PC-3 (cell line): ENCODE data around the gene PPP1R9B. TPM values are rescaled to one million over a fixed set of nuclear protein-coding genes. Genes with fewer than 3 reads are reported as not detected.

Source experiments
- ATAC-seq: fragments of 200-7000 bp; cut with Tn5 transposase; 2 replicates; pipeline ENCODE4 v1.9.1; 2020; ENCODE audit warnings: mild to moderate bottlenecking, moderate library complexity
- BruUV-seq: library from RNA; stranded (reverse); fragments of 400-500 nt; replicated peaks from 2 replicates; lab custom pipeline; 2021; lab: Mats Ljungman, UMichigan
- CTCF ChIA-PET: fragments of 300-600 bp; sonication (Branson Sonifier 250); formaldehyde crosslinking; loops from one replicate; lab custom pipeline; 2022; ENCODE audit warnings: antibody characterized with exemption; lab: Charles Lee
- POLR2A ChIA-PET: fragments of 300-600 bp; sonication (Branson Sonifier 250); formaldehyde crosslinking; loops from one replicate; lab custom pipeline; 2022; ENCODE audit warnings: antibody characterized with exemption; ENCODE audit not compliant: unreplicated experiment; lab: Charles Lee
- DNase-seq: peaks from one replicate; pipeline ENCODE4 v3.0.0-alpha.2; 2015
- H2AFZ ChIP-seq: fragments of 300-600 bp; sonication (generic); 2 replicates; pipeline ENCODE4 v1.6.0; 2016; ENCODE audit warnings: antibody characterized with exemption, low read length
- H3F3A ChIP-seq: fragments of 300-600 bp; sonication (generic); one replicate; pipeline ENCODE4 v1.6.0; 2017; ENCODE audit warnings: antibody characterized with exemption, low read length, control low read depth, mild to moderate bottlenecking; ENCODE audit not compliant: unreplicated experiment
- H3K27ac ChIP-seq: fragments of 300-600 bp; sonication (generic); 2 replicates; pipeline ENCODE4 v1.5.1; 2016; ENCODE audit warnings: mild to moderate bottlenecking, low read length
- H3K27me3 ChIP-seq: fragments of 300-600 bp; sonication (generic); 2 replicates; pipeline ENCODE4 v1.6.1; 2016; ENCODE audit warnings: low read length, mixed read lengths
- H3K36me3 ChIP-seq: fragments of 300-600 bp; sonication (generic); 2 replicates; pipeline ENCODE4 v1.6.1; 2016; ENCODE audit warnings: low read depth, mixed run types, low read length, mixed read lengths
- H3K4me1 ChIP-seq: fragments of 300-600 bp; sonication (generic); 2 replicates; pipeline ENCODE4 v1.5.1; 2016; ENCODE audit warnings: low read length; ENCODE audit not compliant: insufficient read depth
- H3K4me2 ChIP-seq: fragments of 300-600 bp; sonication (generic); 2 replicates; pipeline ENCODE4 v1.6.0; 2016; ENCODE audit warnings: low read length
- H3K4me3 ChIP-seq: fragments of 300-600 bp; sonication (generic); 2 replicates; pipeline ENCODE4 v1.5.1; 2016; ENCODE audit warnings: mild to moderate bottlenecking, low read length, mixed read lengths
- H3K79me2 ChIP-seq: fragments of 300-600 bp; sonication (generic); 2 replicates; pipeline ENCODE4 v1.6.1; 2017; ENCODE audit warnings: low read length, mixed read lengths
- H3K9ac ChIP-seq: fragments of 300-600 bp; sonication (generic); 2 replicates; pipeline ENCODE4 v1.6.0; 2016; ENCODE audit warnings: mild to moderate bottlenecking, low read length
- H3K9me2 ChIP-seq: fragments of 300-600 bp; sonication (generic); replicated peaks from 2 replicates; pipeline ENCODE4 v1.6.1; 2016; ENCODE audit warnings: mixed run types, low read length, mixed read lengths
- H3K9me3 ChIP-seq: fragments of 300-600 bp; sonication (generic); 2 replicates; pipeline ENCODE4 v1.6.1; 2016; ENCODE audit warnings: low read length, mixed read lengths
- H4K20me1 ChIP-seq: fragments of 300-600 bp; sonication (generic); 2 replicates; pipeline ENCODE4 v1.6.1; 2016; ENCODE audit warnings: low read length, mixed read lengths
- EZH2 ChIP-seq: fragments of 300-600 bp; sonication (generic); IDR thresholded peaks from one replicate; pipeline ENCODE4 v1.6.1; 2017; ENCODE audit warnings: antibody characterized with exemption, mild to moderate bottlenecking, low read length; ENCODE audit not compliant: unreplicated experiment
- EZH2phosphoT487 ChIP-seq: fragments of 300-600 bp; sonication (generic); IDR thresholded peaks from 2 replicates; pipeline ENCODE4 v1.6.1; 2018; ENCODE audit warnings: mild to moderate bottlenecking, antibody characterized with exemption, low read length, borderline replicate concordance
- intact Hi-C: fragments of 100-400 bp; cut with micrococcal nuclease; formaldehyde crosslinking; loops from 2 replicates; pipeline ENCODE4 v1.9.0; 2023
- total RNA-seq: library from RNA; depleted of rRNA; stranded (reverse); fragments of >200 nt; gene quantifications from 2 replicates; pipeline ENCODE4 v1.2.3, GENCODE V29; 2014
- TF ChIP-seq, protein P1 (sequence below): fragments of 300-600 bp; sonication (generic); conservative IDR thresholded peaks from 2 replicates; pipeline ENCODE4 v1.5.1; 2017; ENCODE audit warnings: antibody characterized with exemption, low read depth, mild to moderate bottlenecking, low read length

The PPP1R9B gene
- total RNA-seq, 1 experiment from 2014 or later = 67.7 TPM

- Histone ChIP-seq H4K20me1 (no peaks in the 10 kb centered on the region), H3K9me3 (no peaks in the 10 kb centered on the region), H3K9ac (no peak overlapping the region), H3K27me3 (no peaks in the 10 kb centered on the region), H3K4me2 (no peak overlapping the region), H2AFZ (no peak overlapping the region), H3K4me1 (no peaks in the 10 kb centered on the region), H3K9me2 (no peaks in the 10 kb centered on the region), H3K36me3 (peaks cover 12% of the 10 kb centered on the region; the same call in 1 of the 2 replicates), H3K4me3 (no peak overlapping the region), H3K27ac (no peak overlapping the region), H3F3A (no peaks in the 10 kb centered on the region), H3K79me2 (no peaks in the 10 kb centered on the region)
- DNase-seq = no peak
- intact Hi-C loops = no loop called here
- TF ChIP-seq EZH2phosphoT487 = no peak
- TF ChIP-seq, protein P1, sequence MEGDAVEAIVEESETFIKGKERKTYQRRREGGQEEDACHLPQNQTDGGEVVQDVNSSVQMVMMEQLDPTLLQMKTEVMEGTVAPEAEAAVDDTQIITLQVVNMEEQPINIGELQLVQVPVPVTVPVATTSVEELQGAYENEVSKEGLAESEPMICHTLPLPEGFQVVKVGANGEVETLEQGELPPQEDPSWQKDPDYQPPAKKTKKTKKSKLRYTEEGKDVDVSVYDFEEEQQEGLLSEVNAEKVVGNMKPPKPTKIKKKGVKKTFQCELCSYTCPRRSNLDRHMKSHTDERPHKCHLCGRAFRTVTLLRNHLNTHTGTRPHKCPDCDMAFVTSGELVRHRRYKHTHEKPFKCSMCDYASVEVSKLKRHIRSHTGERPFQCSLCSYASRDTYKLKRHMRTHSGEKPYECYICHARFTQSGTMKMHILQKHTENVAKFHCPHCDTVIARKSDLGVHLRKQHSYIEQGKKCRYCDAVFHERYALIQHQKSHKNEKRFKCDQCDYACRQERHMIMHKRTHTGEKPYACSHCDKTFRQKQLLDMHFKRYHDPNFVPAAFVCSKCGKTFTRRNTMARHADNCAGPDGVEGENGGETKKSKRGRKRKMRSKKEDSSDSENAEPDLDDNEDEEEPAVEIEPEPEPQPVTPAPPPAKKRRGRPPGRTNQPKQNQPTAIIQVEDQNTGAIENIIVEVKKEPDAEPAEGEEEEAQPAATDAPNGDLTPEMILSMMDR = no peak
- no peak for TF ChIP-seq EZH2
- no TSS peak for BruUV-seq
- ChIA-PET POLR2A (no interaction called here), CTCF (no interaction called here)
- no peak for ATAC-seq
Measured at GRCh38 chr17:50184611-50185398, 34.3 kb upstream of the PPP1R9B start.

- no peaks in the 10 kb centered on the region for H3K27me3 ChIP-seq
- TF ChIP-seq, protein P1 = 0 out of 2 replicates have a peak, but pooled peaks have one; percentile 23
- no peak for TF ChIP-seq EZH2phosphoT487
- H3K9ac ChIP-seq = no peak overlapping the region
- CTCF ChIA-PET = no interaction called here
- no peak overlapping the region for H2AFZ ChIP-seq
- ATAC-seq (no peak), DNase-seq (no peak)
- H3K4me2 ChIP-seq = no peak overlapping the region
- no peaks in the 10 kb centered on the region for H4K20me1 ChIP-seq
- peaks cover 2% of the 10 kb centered on the region for H3K4me1 ChIP-seq
- no peak overlapping the region for H3K27ac ChIP-seq
- H3K9me2 ChIP-seq = no peaks in the 10 kb centered on the region
- H3K9me3 ChIP-seq = no peaks in the 10 kb centered on the region
- no TSS peak for BruUV-seq
- H3K36me3 ChIP-seq = peaks cover 6% of the 10 kb centered on the region; the same call in 1 of the 2 replicates
- H3K79me2 ChIP-seq = no peaks in the 10 kb centered on the region
- POLR2A ChIA-PET = no interaction called here
- H3F3A ChIP-seq = no peaks in the 10 kb centered on the region
- no peak overlapping the region for H3K4me3 ChIP-seq
- intact Hi-C loops = no loop called here
Measured at GRCh38 chr17:50184064-50184463, 33.6 kb upstream of the PPP1R9B start.

GRCh38 chr17:50183421-50183994 lies 33.0 kb upstream of the PPP1R9B start:
- peaks cover 4% of the 10 kb centered on the region; the same call in 1 of the 2 replicates for H3K36me3 ChIP-seq
- BruUV-seq = no TSS peak
- DNase-seq (no peak), ATAC-seq (no peak)
- no peak overlapping the region for H3K9ac ChIP-seq
- H3K27ac ChIP-seq = no peak overlapping the region
- H3K27me3 ChIP-seq = no peaks in the 10 kb centered on the region
- H3K4me3 ChIP-seq = no peak overlapping the region
- CTCF ChIA-PET = no interaction called here
- TF ChIP-seq EZH2phosphoT487 (no peak), EZH2 (no peak)
- TF ChIP-seq, protein P1 = no peak
- no peak overlapping the region for H3K4me2 ChIP-seq
- intact Hi-C loops = no loop called here
- no peaks in the 10 kb centered on the region for H3K79me2 ChIP-seq
- peaks cover 7% of the 10 kb centered on the region for H3K4me1 ChIP-seq
- POLR2A ChIA-PET = no interaction called here
- no peak overlapping the region for H2AFZ ChIP-seq
- H3F3A ChIP-seq = no peaks in the 10 kb centered on the region
- no peaks in the 10 kb centered on the region for H3K9me3 ChIP-seq
- H4K20me1 ChIP-seq = no peaks in the 10 kb centered on the region
- H3K9me2 ChIP-seq = no peaks in the 10 kb centered on the region
